ENCODE results near the gene RGS12. TPM values are rescaled to one million over a fixed set of nuclear protein-coding genes. Genes with fewer than 3 reads are reported as not detected.
A peak's percentile ranks its signal among the peaks of the same experiment; 100 is the strongest.

The RGS12 gene
- total RNA-seq, 1 experiment from 2014 or later, result 36.6 TPM

GRCh38 chr4:3311095-3311372 is 18.2 kb downstream of the RGS12 start:
- H3K79me2 ChIP-seq (ENCODE audit: low read depth), result peaks cover 3% of the 10 kb centered on the region; the same call in 1 of the 2 replicates
- BruUV-seq (replicated peaks), result no TSS peak
- no peak for DNase-seq
- intact Hi-C loops (cut with micrococcal nuclease; ENCODE audit: unreplicated experiment), result no loop called here
- no peak overlapping the region for H2AFZ ChIP-seq
- H3K4me2 ChIP-seq, result peak overlapping the region; percentile 60
- H3K9me2 ChIP-seq (ENCODE audit: insufficient read depth), result no peaks in the 10 kb centered on the region
- TF ChIP-seq, protein P1, sequence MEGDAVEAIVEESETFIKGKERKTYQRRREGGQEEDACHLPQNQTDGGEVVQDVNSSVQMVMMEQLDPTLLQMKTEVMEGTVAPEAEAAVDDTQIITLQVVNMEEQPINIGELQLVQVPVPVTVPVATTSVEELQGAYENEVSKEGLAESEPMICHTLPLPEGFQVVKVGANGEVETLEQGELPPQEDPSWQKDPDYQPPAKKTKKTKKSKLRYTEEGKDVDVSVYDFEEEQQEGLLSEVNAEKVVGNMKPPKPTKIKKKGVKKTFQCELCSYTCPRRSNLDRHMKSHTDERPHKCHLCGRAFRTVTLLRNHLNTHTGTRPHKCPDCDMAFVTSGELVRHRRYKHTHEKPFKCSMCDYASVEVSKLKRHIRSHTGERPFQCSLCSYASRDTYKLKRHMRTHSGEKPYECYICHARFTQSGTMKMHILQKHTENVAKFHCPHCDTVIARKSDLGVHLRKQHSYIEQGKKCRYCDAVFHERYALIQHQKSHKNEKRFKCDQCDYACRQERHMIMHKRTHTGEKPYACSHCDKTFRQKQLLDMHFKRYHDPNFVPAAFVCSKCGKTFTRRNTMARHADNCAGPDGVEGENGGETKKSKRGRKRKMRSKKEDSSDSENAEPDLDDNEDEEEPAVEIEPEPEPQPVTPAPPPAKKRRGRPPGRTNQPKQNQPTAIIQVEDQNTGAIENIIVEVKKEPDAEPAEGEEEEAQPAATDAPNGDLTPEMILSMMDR (conservative IDR thresholded peaks at IDR 0.05), result no peak
- no peak for TF ChIP-seq EZH2 (IDR thresholded peaks at IDR 0.05; ENCODE audit: low read depth)
- ChIA-PET CTCF (no interaction called here), POLR2A (ENCODE audit: unreplicated experiment) (no interaction called here)
- H3K27ac ChIP-seq, result no peak overlapping the region
- H3F3A ChIP-seq (ENCODE audit: insufficient read depth, low read depth), result peaks cover 12% of the 10 kb centered on the region; the same call in 1 of the 2 replicates
- no peaks in the 10 kb centered on the region for H3K36me3 ChIP-seq (ENCODE audit: low read depth)
- peaks cover 23% of the 10 kb centered on the region for H3K4me1 ChIP-seq (replicated peaks; ENCODE audit: insufficient read depth)
- H3K4me3 ChIP-seq, result no peak overlapping the region
- H3K9me3 ChIP-seq (ENCODE audit: insufficient read depth, low read depth), result no peaks in the 10 kb centered on the region
- H3K27me3 ChIP-seq (ENCODE audit: insufficient read depth, low read depth), result no peaks in the 10 kb centered on the region
- 0 out of 2 replicates have a peak, but pooled peaks cover 3% of the 10 kb centered on the region for H4K20me1 ChIP-seq (ENCODE audit: insufficient read depth)

GRCh38 chr4:3311489-3312171 is 18.8 kb downstream of the RGS12 start:
- TF ChIP-seq EZH2 (IDR thresholded peaks at IDR 0.05; ENCODE audit: low read depth), result no peak
- TF ChIP-seq, protein P1 (conservative IDR thresholded peaks at IDR 0.05), result no peak
- Histone ChIP-seq H3K4me1 (replicated peaks; ENCODE audit: insufficient read depth) (peaks cover 23% of the 10 kb centered on the region), H3F3A (ENCODE audit: insufficient read depth, low read depth) (peaks cover 12% of the 10 kb centered on the region; the same call in 1 of the 2 replicates), H3K36me3 (ENCODE audit: low read depth) (no peaks in the 10 kb centered on the region), H3K27me3 (ENCODE audit: insufficient read depth, low read depth) (no peaks in the 10 kb centered on the region), H3K79me2 (ENCODE audit: low read depth) (peaks cover 3% of the 10 kb centered on the region; the same call in 1 of the 2 replicates), H3K4me2 (peak overlapping the region; percentile 60), H3K4me3 (peak overlapping the region; percentile 17; the same call in 1 of the 2 replicates), H2AFZ (no peak overlapping the region), H3K9me3 (ENCODE audit: insufficient read depth, low read depth) (no peaks in the 10 kb centered on the region), H3K9me2 (ENCODE audit: insufficient read depth) (no peaks in the 10 kb centered on the region), H4K20me1 (ENCODE audit: insufficient read depth) (0 out of 2 replicates have a peak, but pooled peaks cover 3% of the 10 kb centered on the region), H3K27ac (peak overlapping the region; percentile 51)
- ChIA-PET CTCF (interaction anchor here (0.6 kb wide), 1 partner anchor 124 kb away, joined by 6 read pairs; no protein-coding TSS in a partner anchor), POLR2A (ENCODE audit: unreplicated experiment) (no interaction called here)
- intact Hi-C loops (cut with micrococcal nuclease; ENCODE audit: unreplicated experiment), result no loop called here
- peak; percentile 50 to 81 for DNase-seq
- no TSS peak for BruUV-seq (replicated peaks)

GRCh38 chr4:3312362-3312761 is 19.5 kb downstream of the RGS12 start:
- Histone ChIP-seq H3K4me3 (no peak overlapping the region), H3K79me2 (ENCODE audit: low read depth) (peaks cover 3% of the 10 kb centered on the region; the same call in 1 of the 2 replicates), H3K9me2 (ENCODE audit: insufficient read depth) (no peaks in the 10 kb centered on the region), H3K9me3 (ENCODE audit: insufficient read depth, low read depth) (no peaks in the 10 kb centered on the region), H3K27me3 (ENCODE audit: insufficient read depth, low read depth) (no peaks in the 10 kb centered on the region), H3K27ac (peak overlapping the region; percentile 51), H4K20me1 (ENCODE audit: insufficient read depth) (0 out of 2 replicates have a peak, but pooled peaks cover 3% of the 10 kb centered on the region), H3K4me2 (peak overlapping the region; percentile 60), H3K36me3 (ENCODE audit: low read depth) (no peaks in the 10 kb centered on the region), H3K4me1 (replicated peaks; ENCODE audit: insufficient read depth) (peaks cover 23% of the 10 kb centered on the region), H3F3A (ENCODE audit: insufficient read depth, low read depth) (peaks cover 12% of the 10 kb centered on the region; the same call in 1 of the 2 replicates), H2AFZ (no peak overlapping the region)
- TF ChIP-seq, protein P1 (conservative IDR thresholded peaks at IDR 0.05), result no peak
- no peak for TF ChIP-seq EZH2 (IDR thresholded peaks at IDR 0.05; ENCODE audit: low read depth)
- ChIA-PET POLR2A (ENCODE audit: unreplicated experiment) (no interaction called here), CTCF (interaction anchor here (0.6 kb wide), 2 partner anchors 54 to 123 kb away, joined by 3 to 6 read pairs; no protein-coding TSS in a partner anchor)
- no TSS peak for BruUV-seq (replicated peaks)
- no peak for DNase-seq
- intact Hi-C loops (cut with micrococcal nuclease; ENCODE audit: unreplicated experiment), result no loop called here

Data from PC-9 (cell line).